CD4-positive, alpha-beta T cell treated with Interleukin-1 beta for 1 hour (primary cell): ENCODE measurements around the gene GPD1.

Experiments
- DNase-seq, 2 donors: peaks; one replicate each; pipeline ENCODE4 v3.0.0-alpha.2; 2020 to 2022

The GPD1 gene

DNA sequence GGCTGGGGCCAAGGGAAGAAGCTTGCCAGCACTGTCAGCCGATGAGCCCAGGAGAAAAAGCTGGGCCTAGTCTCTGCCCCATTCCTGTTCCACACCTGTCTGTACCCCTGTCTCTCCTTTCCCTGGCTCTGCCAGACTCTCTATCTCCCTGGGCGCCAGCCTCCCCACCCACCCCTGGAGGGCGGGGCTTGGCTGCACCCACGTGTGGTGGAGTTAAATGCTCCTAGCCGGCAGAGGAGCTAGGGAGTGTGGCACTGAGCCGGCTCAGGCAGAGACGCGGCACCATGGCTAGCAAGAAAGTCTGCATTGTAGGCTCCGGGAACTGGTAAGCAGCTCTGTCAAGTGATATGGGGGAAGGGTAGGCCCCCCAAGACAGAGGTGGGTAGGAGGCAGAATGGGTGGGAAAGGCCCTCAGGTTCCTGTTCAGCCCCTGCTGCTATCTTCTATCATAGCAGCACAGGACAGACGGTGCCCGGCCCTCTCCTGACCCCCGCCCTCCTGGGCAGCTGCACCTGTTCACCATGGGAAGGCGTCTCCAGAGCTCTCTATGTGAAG is at the start of gene GPD1:
Gene GPD1, plus strand, starts transcription at position 242 of the 555 bp plus-strand sequence. Its CDS starts 43 bp downstream, at position 285.
- DNase-seq, result no peak

DNA sequence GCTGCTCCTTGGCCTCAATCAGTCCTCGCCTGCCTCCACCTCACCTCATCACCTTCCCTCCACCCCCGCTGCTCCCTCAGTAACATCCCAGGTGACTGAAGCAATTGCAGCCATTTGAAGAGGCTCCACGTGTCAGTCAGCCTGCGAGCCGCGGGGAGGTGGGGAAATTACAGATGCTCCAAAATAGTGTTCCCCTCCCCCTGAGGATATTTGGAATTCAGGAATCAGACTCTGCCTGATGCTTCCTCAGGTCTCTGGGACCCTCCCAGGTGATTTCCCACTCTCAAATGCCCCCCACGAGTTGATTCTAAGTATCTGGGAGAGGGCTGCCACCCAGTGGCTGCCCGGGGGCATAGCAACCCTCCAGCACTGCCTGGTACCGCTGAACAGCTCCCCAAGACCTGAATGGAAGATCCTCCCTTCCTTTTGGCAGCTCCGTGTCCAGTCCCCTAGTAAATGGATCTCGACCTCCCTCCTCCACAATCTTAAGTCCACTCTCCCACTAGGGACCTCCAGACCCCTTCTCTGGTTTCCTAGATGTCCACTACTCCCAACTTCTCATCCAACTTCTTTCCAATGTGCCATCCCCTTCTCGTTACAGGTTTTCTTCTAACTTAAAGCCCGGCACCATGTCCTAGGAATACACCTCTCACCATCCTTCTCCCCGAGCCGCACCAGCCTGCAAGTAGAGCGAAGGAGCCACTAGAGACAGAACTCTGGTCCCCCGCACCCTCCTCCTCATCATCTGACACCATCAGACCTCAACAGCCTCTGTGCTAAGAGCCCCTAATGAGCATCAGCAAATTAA is 47.8 kb upstream of the GPD1 start:
- DNase-seq, result peak; percentile 54 to 56

DNA sequence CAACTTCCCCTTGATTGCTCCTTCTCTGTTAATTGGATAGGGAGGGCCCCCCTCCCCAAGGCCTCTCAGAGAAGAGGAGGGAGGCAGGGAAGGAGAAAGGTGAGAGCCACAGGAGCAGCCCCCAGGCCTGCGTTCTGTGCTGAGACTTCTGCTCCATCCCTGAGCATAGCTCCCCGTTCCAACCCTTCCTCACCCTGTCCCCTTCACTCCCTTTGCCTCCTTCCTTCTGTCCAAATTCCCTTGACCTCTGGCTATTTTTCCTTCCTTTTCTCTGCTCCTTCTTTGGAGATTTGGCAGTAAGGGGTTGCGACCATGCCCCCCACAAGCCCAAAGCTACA is 47.2 kb upstream of the GPD1 start:
- DNase-seq, result no peak

DNA sequence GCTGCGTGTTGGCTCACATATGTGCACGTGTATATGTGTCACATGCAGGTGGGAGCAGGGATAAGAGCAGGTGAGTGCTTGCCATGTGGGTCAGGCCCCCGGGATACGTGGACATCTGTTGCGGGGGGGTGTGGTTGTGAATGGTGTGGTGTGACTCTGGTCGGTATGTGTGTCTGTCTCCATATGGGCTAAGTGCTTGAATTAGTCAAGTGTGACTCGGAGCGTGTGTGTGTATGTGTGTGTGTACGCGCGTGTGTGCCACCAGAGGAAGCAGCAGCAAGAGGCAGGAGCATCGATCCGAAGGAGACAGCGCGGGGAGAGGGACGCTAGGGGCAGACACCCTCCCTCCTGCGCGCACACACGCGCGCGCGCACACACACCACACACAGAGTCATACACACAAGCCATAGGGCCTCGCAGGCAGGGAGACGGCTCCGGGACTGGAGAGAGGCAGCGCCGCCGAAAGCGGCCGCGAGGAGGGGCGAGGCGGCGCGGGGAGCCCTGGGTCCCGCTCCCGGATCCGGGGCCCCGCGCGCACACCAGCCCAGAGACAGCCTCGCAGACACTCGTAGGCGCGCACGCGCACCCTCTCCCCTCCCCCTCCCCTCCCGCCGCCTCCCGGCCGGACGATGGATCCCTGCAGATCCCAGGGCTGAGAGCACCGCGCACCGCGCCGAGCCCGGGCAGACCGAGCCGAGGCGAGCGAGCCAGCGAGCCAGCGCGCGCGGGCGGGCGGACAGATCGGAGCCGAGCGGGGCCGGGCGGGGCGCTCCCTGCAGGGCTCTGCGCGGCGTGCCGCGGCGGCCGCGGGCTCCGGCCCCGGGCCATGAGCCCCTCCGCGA is 46.6 kb upstream of the GPD1 start, which contains the start of gene ASIC1:
Gene ASIC1, plus strand, starts transcription at position 597 of the 842 bp plus-strand sequence. CDS start 1,171 bp downstream, outside the sequence.
- peak; percentile 25 to 47 for DNase-seq

DNA sequence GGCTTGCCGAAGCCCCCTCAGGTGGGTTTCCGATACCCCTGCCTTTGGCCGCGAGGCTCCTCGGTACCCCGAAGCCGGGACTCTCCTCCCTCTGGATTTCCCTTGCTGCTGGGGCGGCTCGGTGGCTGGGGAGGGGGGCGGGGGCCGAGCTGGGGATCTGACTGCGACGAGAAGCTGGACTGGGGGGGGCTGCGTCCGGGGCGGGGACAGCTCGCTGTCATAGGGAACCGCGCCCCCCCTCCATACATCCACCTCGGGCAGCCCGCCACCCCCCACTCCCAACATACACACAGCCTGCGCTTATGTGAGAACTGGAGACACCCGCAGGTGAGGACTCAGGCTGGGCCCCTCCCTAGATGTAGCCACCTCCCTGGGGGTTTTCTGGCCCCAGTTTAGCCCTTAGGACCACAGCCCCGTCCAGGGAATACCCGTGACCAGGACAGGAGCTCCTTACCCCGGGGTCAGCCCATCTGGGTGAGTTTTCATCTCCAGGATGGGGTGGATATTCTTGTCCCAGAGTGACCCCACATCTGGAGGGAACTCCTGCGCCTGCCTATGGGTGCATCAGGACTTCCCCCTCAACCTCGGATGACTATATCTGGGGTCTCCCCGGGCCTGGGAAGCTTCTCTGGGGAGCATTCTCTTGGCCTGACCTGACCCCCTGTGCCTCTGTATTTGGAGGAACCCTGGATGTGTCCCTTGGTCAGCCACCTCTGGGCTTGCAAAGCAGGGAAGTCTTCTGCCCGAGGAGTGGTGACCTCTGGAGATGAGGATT is 45.7 kb upstream of the GPD1 start:
- DNase-seq, result no peak

DNA sequence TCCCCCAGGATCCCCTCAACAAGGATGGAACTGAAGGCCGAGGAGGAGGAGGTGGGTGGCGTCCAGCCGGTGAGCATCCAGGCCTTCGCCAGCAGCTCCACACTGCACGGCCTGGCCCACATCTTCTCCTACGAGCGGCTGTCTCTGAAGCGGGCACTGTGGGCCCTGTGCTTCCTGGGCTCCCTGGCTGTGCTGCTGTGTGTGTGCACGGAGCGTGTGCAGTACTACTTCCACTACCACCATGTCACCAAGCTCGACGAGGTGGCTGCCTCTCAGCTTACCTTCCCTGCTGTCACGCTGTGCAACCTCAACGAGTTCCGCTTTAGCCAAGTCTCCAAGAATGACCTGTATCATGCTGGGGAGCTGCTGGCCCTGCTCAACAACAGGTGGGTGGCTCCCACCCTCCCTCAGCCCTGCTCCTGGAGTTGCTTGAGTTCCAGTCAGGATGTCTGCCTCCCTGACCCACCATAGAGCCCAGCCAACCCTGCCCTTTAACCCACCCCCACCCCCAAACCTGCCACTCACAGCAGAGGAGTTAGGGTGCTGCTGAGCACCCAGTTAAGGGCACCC is 45.0 kb upstream of the GPD1 start:
- no peak for DNase-seq

DNA sequence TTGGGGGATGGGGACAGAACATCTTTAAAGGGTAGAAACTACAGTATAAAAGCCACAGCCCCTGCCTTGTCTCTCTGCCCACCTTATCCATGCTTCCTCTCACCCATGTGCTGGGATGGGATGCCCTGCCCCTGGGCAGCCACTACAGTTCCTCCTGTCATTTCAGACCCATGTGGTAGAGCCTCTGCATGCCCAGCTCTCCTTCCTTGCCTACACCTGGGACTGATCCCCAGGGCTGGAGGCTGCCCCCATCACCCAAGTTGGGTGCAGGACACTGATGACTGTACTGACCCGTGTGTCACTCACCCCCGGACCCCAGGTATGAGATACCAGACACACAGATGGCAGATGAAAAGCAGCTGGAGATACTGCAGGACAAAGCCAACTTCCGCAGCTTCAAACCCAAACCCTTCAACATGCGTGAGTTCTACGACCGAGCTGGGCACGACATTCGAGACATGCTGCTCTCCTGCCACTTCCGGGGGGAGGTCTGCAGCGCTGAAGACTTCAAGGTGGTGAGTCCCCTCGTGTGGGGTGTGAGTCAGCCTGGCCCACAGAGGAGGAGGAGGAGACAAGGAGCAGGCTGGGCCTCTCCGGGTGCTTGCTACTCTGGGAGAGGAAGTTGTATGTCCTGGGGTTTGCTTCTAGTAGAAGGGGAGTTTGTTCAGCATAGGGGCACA is 44.2 kb upstream of the GPD1 start:
- peak in 1 of 2 donors; percentile 42 for DNase-seq

DNA sequence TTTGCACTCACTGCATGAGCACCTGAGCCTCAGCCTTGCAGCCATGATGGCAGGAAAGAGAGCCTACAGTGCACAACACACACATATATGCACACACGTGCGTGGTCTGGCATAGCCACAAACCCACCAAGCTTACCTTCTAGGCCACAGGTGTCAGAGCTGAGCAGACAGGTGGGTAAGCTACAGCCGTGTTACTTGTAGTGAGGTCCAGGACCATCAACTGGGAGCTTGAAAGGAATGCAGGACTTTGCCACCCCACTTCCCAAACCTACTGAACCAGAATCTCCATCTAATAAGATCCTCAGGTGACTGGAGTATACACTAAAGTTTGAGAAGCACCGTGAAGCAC is 43.7 kb upstream of the GPD1 start:
- no peak for DNase-seq

DNA sequence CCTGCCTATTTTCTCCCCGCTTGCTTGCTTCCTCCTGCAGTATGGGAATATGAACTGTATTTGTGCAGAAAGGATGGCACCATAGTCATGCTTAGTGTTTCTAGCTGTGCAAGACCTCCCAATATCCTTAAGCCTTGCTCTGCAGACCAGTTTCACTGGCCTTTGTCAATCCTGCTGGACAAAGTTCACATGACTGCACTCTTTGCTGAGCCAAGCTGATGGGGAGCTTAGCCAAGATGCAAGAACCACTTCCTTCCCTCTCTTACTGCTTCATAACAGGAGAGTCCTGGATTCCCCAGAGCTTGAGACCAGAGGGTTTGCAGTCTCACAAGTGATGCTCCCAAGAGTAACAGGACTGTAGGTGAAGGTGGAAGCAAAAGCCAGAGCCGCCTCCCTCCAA is 42.6 kb upstream of the GPD1 start:
- no peak for DNase-seq

DNA sequence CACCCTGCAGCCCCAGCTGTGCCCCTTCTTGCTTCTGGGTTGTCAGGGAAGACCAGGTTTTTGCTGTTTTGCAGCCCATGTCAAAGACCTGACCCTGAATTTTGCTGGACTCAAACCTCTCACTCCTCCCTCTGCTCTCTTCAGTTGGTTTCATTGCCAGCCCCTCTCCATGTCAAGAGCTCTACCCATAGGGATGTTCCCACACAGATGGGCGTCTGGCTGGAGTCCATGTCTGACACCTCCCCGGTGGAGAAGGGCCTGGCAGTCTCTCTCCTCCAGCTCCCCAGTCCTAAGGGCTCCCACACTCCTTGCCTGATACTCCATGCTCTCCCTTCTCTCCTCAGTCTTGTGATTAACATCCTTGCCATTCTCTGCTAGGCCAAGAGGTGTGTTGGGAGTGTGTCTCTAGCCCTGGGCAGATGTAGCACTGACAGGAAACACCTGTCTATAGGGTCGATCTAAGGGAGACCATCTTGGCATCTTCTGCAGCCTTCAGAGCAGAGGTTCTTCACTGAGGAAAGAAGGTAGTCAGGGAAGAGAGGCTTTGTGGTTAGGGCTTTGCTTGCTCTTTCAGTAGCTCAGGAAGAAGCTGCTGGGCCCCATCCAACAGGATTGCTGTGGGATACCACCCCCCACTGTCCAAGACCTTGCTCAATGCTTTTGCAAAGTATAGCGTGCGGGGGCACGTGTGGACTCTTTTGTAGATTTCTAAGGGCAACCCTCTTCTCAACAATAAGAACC is 41.7 kb upstream of the GPD1 start:
- DNase-seq, result no peak

DNA sequence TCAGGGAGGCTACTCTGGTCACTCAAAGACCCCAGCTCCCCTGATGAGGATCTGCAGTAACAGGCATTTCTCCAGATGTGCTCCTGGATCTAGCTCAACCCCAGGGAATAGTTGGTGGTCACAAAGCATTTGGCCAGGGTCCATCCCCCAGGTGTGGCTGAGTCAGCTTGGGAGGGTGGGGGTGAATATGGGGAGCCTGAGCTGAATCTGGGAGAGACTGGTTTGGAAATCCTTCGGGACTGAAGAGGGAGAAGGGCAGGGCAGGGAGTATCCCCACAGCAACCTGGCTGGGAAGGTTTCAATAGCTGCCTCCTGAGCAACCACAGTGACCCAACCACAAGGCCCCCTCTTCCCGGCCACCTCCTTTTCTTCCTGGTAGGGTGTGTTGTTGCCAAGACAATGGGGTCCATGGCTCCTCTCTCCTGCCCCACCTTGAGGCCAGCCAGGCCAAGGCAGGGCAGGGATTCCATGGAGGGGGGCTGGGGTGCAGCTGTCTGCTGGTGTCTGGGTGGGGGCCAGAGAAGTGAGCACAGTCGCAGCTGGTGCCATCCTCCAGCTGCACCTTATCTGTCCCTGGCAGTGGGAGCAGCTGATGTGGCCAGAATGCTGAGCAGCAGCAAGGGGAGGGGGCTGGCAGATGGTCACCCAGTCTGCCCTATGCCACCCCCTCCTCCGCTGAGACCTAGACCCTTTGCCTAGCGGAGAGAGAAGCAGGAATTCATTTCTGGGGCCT is 40.9 kb upstream of the GPD1 start:
- no peak for DNase-seq

DNA sequence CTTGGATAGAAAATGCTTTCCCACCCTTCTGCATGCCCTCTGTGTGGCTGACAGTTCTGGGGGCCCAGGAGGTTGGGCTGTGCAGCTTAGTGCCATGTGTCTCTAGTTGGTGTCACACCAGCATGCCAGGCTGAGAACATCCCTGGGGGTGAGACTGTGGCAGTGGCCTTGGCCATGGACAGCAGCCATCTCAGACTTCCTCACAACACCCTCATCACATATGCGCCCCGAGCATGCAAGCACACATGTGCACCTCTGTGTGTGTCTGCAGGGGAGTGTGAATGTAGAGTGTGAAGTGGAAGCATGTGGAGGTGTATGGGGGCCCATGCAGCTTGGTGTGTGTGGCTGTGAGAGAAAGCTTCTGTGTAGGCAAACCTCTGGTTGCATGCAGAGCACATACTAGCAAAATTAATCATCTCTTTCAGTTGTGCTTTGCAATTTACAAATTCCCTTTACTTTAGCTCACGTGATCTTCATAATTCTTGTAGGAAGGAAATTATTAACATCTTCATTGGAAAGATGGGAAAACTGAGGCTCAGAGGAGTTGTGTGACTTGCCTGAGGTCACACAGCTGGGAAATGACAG is 38.0 kb upstream of the GPD1 start:
- no peak for DNase-seq

DNA sequence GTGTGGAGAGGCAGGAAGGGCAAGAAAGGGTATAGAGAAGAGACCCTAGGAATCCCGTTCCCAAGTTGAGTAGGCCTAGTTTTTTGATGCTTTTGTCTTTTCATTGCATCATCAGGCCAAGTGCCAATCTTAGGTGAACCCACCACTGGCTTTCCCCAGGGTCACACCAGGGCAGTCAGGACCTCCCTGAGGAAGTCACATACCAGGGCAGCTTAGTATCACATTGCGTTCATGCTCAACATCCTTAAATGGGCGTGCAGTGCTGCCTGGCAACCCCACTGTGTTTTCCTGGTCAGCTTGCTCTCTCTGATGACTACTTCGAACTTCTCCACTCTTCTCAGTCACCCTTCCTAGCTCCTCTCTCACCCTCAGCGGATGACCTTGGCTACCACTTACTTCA is 37.4 kb upstream of the GPD1 start:
- peak in 1 of 2 donors; percentile 30 for DNase-seq

DNA sequence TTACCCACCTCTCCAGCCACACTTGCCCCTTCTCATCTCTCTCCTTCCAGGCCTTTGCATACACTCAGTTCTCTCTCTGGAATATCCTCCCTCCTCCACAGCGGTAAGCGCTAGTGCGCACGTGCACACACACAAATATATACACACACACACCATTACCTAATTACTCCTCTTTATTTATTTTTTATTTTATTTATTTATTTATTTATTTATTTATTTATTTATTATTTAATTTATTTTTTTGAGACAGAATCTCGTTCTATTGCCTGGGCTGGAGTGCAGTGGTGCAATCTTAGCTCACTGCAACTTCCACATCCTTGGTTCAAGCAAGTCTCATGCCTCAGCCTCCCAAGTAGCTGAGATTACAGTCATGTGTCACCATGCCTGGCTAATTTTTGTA is 34.7 kb upstream of the GPD1 start:
- DNase-seq, result no peak

DNA sequence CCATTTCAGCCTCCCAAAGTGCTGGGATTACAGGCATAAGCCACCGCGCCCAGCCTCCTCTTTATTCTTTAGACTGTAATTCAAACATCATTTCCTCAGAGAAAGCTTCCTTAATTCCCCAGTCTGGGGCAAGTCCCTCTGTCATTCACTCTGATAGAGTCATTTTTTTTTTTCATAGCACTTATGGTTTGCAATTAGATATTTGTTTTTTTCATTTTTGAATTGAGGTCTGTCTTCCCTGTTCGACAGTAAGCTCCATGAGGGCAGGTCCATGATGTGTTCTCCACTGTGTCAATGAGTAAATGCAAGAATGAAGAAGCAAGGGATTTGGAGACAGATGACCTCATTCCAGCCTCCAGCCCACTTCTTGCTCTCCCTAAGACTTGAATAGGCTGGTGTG is 34.3 kb upstream of the GPD1 start:
- DNase-seq, result no peak

DNA sequence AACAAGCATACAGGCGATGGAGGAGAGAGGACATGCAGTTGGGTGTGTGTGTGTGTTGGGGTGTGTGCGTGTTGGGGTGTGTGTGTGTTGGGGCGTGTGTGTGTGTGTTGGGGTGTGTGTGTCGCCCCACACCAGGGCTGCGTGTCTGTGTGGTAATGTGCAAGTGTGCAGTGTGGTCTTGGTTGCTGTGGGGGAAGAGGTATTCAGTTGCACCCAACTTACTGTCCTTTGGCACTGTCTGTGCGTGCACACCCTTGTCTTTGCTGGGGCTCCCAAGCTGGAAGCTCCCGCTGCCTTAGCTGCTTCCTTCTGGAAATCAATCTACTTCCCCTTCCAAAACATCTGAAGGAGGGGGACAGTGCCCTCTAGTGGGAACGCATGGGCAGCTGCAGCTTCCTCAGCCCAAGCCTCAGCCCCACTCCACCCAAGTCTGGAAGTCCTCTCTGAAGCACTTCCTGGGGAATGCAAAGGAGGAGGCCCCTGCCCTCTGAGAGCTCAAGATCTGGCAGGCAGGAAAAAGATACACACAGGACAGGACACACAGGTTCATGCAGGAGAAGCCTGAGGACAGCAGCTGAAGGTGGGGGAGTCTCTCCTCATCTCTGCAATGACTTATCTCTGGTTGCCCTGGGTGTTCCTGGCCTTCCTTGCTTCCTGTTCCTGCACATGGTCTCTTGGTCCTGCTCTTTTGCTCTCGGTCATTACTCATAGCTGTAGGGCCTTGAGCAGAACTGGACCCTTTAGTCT is 33.3 kb upstream of the GPD1 start:
- peak; percentile 65 to 68 for DNase-seq

DNA sequence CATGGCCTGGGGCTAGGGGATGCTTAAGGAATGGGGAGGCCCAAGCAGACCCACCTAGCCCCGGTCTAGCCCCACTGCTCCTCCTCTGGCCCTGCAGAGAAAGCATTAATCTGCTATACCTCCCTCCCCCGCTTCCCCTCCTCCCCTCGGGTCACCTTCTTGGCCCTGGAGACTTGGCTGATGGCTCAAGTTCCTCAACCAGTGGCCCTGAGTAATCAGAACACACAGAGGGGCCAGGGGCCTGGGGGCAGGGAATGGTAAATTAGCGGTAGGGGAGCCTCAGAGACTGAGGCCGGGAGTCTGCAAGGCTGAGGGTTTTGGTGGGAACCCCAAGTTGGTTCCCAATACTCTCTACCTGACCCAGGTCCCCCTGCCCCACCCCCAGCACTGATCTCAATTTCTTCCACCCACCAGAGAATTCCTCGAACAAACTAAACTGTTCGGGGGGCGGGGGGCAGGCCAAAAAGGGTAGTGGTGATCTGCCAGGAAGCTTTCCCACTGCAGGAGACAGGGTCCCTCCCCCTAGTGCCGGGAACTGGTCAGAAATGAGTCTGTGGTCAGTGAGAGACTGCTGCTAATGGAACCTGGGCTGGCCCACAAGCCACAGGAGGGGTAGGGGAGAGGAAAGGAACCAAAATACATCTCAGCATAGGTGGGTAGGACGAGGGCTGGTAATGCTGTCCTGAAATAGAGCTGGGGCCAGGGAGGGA is 31.5 kb upstream of the GPD1 start:
- no peak for DNase-seq

DNA sequence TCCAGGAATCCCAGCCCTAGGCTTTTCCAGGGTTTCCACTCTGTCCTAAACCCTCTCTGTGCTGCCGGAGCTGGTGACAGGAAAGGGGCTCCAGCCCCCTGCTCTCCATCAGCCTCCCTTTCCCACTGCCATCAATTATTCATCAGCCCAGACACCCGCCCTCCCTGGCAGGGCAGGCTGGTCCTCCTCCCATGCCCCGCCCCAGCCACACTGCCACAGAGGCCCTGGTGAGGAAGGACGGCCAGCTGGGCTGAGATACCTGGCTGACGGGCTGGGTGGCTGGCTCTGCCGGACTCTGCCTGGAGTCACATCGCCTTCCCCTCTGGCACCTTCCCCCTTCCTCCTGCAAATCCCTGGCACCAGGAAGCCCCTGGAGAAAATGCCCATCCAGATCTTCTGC is 30.6 kb upstream of the GPD1 start:
- no peak for DNase-seq

DNA sequence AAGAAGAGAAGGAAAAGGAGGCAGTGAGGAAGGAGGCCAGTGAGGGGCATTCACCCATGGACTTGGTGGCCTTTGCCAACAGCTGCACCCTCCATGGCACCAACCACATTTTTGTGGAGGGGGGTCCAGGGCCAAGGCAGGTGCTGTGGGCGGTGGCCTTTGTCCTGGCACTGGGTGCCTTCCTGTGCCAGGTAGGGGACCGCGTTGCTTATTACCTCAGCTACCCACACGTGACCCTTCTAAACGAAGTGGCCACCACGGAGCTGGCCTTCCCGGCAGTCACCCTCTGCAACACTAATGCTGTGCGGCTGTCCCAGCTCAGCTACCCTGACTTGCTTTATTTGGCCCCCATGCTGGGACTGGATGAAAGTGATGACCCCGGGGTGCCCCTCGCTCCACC is 30.1 kb upstream of the GPD1 start:
- DNase-seq, result no peak
